ENCODE measurements around the gene ADRA2B.
"Not testable (repeated sequence)": the region's sequence is repeated elsewhere in the genome, so short reads cannot be mapped to it uniquely, and the experiment has no call there.

Gene ADRA2B

GRCh38 chr2:96150791-96151594, 34.6 kb upstream of the ADRA2B start:
- no peak for DNase-seq (ENCODE audit: low read depth, low spot score)
- no peak overlapping the region for H3K27ac ChIP-seq

- no peak for DNase-seq (ENCODE audit: low read depth, low spot score)
- H3K27ac ChIP-seq, result no peak overlapping the region
These were observed 33.8 kb upstream of the ADRA2B start for GRCh38 chr2:96150007-96150640.

- DNase-seq (ENCODE audit: low read depth, low spot score), result peak; percentile 41
- H3K27ac ChIP-seq, result no peak overlapping the region
These were observed 32.2 kb upstream of the ADRA2B start for GRCh38 chr2:96148410-96149217.

- DNase-seq (ENCODE audit: low read depth, low spot score), result no peak
- H3K27ac ChIP-seq, result no peak overlapping the region
These were observed 31.3 kb upstream of the ADRA2B start for GRCh38 chr2:96147593-96148201.

- DNase-seq (ENCODE audit: low read depth, low spot score), result no peak
- H3K27ac ChIP-seq, result peak overlapping the region; percentile 21
These were observed 30.7 kb upstream of the ADRA2B start for GRCh38 chr2:96146881-96147592.

GRCh38 chr2:96146153-96146880, 29.9 kb upstream of the ADRA2B start:
- H3K27ac ChIP-seq, result peak overlapping the region; percentile 21
- DNase-seq (ENCODE audit: low read depth, low spot score), result no peak

GRCh38 chr2:96145848-96146152, 29.4 kb upstream of the ADRA2B start:
- DNase-seq (ENCODE audit: low read depth, low spot score), result no peak

GRCh38 chr2:96145036-96145847, 28.9 kb upstream of the ADRA2B start, which contains the start of gene DUSP2:
Gene DUSP2 (minus strand): TSS chr2:96145440. CDS start chr2:96145354, 86 bp downstream.
- DNase-seq (ENCODE audit: low read depth, low spot score), result no peak
- H3K27ac ChIP-seq, result peak within 1 kb of the TSS; percentile 21

More at GRCh38 chr2:96145848-96146152, 29.4 kb upstream of the ADRA2B start:
- no peak overlapping the region for H3K27ac ChIP-seq

GRCh38 chr2:96144481-96145035, 28.2 kb upstream of the ADRA2B start:
- H3K27ac ChIP-seq, result no peak overlapping the region
- DNase-seq (ENCODE audit: low read depth, low spot score), result no peak

- no peak for DNase-seq (ENCODE audit: low read depth, low spot score)
- no peak overlapping the region for H3K27ac ChIP-seq
These were observed 27.6 kb upstream of the ADRA2B start for GRCh38 chr2:96143848-96144480.

GRCh38 chr2:96143231-96143847, 27.0 kb upstream of the ADRA2B start:
- H3K27ac ChIP-seq, result no peak overlapping the region
- no peak for DNase-seq (ENCODE audit: low read depth, low spot score)

GRCh38 chr2:96142217-96143113, 26.1 kb upstream of the ADRA2B start:
- no peak for DNase-seq (ENCODE audit: low read depth, low spot score)
- H3K27ac ChIP-seq, result no peak overlapping the region

GRCh38 chr2:96141624-96141967, 25.2 kb upstream of the ADRA2B start:
- not testable (repeated sequence) for DNase-seq (ENCODE audit: low read depth, low spot score); H3K27ac ChIP-seq

GRCh38 chr2:96140941-96141623, 24.7 kb upstream of the ADRA2B start:
- DNase-seq (ENCODE audit: low read depth, low spot score), result no peak

GRCh38 chr2:96139181-96139758, 22.9 kb upstream of the ADRA2B start:
- no peak for DNase-seq (ENCODE audit: low read depth, low spot score)
- no peak overlapping the region for H3K27ac ChIP-seq

More at GRCh38 chr2:96140941-96141623, 24.7 kb upstream of the ADRA2B start:
- no peak overlapping the region for H3K27ac ChIP-seq

Data from epithelial cell of prostate (primary cell).